HepG2 (cell line): ENCODE results near the gene KCNMB2.

Experiments
- FOXP1 ChIP-seq, 2 experiments: fragments of 450-650 bp in 1 of 2; IDR thresholded peaks; 2 replicates each; pipeline ENCODE4 v1.6.1; 2017 to 2018; ENCODE audit warnings: antibody characterized with exemption in 1 of 2
- HBP1 ChIP-seq: IDR thresholded peaks from 2 replicates; pipeline ENCODE4 v1.6.1; 2016; ENCODE audit warnings: low read depth, control low read depth
- MEIS2 ChIP-seq: sonication (generic); formaldehyde crosslinking; IDR thresholded peaks from 2 replicates; pipeline ENCODE4 v1.9.0; 2021; ENCODE audit warnings: mild to moderate bottlenecking, missing genetic modification reagents
- MTERF4 ChIP-seq: sonication (generic); formaldehyde crosslinking; IDR thresholded peaks from 2 replicates; pipeline ENCODE4 v1.8.0; 2023; ENCODE audit warnings: mild to moderate bottlenecking, missing genetic modification reagents
- NBN ChIP-seq: fragments of 450-650 bp; conservative IDR thresholded peaks from 2 replicates; pipeline ENCODE4 v1.6.1; 2017
- NR2F6 ChIP-seq, 2 experiments: IDR thresholded peaks; 2 replicates each; pipeline ENCODE4 v1.6.1; 2016; ENCODE audit warnings: antibody characterized with exemption in 1 of 2, mild to moderate bottlenecking in 1 of 2
- NR3C1 ChIP-seq: sonication (generic); formaldehyde crosslinking; IDR thresholded peaks from 2 replicates; pipeline ENCODE4 v1.4.0; 2020; ENCODE audit warnings: missing genetic modification reagents
- RBM39 ChIP-seq: fragments of 200-400 bp; formaldehyde crosslinking; IDR thresholded peaks from one replicate; pipeline ENCODE4 v1.6.1; 2018; ENCODE audit warnings: antibody characterized with exemption, mild to moderate bottlenecking, low read depth, low read length; ENCODE audit not compliant: poor library complexity, severe bottlenecking
- YY1 ChIP-seq: IDR thresholded peaks from 2 replicates; pipeline ENCODE4 v1.6.1; 2011; ENCODE audit warnings: low read length, low read depth, moderate library complexity, mild to moderate bottlenecking; ENCODE audit not compliant: insufficient read depth, insufficient replicate concordance
- ZBTB2 ChIP-seq: sonication (generic); formaldehyde crosslinking; IDR thresholded peaks from 2 replicates; pipeline ENCODE4 v1.8.0; 2022; ENCODE audit warnings: low read depth, missing genetic modification reagents
- TF ChIP-seq, protein P1 (sequence below): sonication (generic); formaldehyde crosslinking; IDR thresholded peaks from 2 replicates; pipeline ENCODE4; 2020; ENCODE audit warnings: missing genetic modification reagents, mild to moderate bottlenecking, borderline replicate concordance

GRCh38 chr3:178841011-178841410 is 304.8 kb downstream of the KCNMB2 start:
- no peak for TF ChIP-seq NR3C1
- no peak for TF ChIP-seq FOXP1 (IDR thresholded peaks at IDR 0.05)
- TF ChIP-seq FOXP1 (CRISPR knock-in tag; IDR thresholded peaks at IDR 0.05): no peak
- no peak for TF ChIP-seq ZBTB2 (CRISPR knock-in tag)
- TF ChIP-seq NR2F6 (IDR thresholded peaks at IDR 0.05): no peak
- no peak for TF ChIP-seq NR2F6 (CRISPR knock-in tag; IDR thresholded peaks at IDR 0.05)
- TF ChIP-seq MEIS2 (CRISPR knock-in tag): no peak
- no peak for TF ChIP-seq YY1
- TF ChIP-seq HBP1: no peak
- no peak for TF ChIP-seq RBM39
- TF ChIP-seq NBN: no peak
- TF ChIP-seq MTERF4: no peak
- TF ChIP-seq, protein P1, sequence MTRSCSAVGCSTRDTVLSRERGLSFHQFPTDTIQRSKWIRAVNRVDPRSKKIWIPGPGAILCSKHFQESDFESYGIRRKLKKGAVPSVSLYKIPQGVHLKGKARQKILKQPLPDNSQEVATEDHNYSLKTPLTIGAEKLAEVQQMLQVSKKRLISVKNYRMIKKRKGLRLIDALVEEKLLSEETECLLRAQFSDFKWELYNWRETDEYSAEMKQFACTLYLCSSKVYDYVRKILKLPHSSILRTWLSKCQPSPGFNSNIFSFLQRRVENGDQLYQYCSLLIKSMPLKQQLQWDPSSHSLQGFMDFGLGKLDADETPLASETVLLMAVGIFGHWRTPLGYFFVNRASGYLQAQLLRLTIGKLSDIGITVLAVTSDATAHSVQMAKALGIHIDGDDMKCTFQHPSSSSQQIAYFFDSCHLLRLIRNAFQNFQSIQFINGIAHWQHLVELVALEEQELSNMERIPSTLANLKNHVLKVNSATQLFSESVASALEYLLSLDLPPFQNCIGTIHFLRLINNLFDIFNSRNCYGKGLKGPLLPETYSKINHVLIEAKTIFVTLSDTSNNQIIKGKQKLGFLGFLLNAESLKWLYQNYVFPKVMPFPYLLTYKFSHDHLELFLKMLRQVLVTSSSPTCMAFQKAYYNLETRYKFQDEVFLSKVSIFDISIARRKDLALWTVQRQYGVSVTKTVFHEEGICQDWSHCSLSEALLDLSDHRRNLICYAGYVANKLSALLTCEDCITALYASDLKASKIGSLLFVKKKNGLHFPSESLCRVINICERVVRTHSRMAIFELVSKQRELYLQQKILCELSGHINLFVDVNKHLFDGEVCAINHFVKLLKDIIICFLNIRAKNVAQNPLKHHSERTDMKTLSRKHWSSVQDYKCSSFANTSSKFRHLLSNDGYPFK (CRISPR knock-in tag): no peak
